Activated CD4-positive, alpha-beta T cell treated with anti-CD3 and anti-CD28 coated beads, Interleukin-2, amount 10 ng/mL, durations not matched to agents 24 days and 14 days (primary cell): ENCODE results near the gene CHPF2. TPM values are rescaled to one million over a fixed set of nuclear protein-coding genes. Genes with fewer than 3 reads are reported as not detected.
A peak's percentile ranks its signal among the peaks of the same experiment; 100 is the strongest.

Experiments used
- DNase-seq: peaks from one replicate; pipeline ENCODE4 v3.0.0; 2022
- H3K27ac Mint-ChIP-seq: one replicate; pipeline ENCODE4 v1.8.0; 2022; ENCODE audit warnings: mild to moderate bottlenecking, mixed read lengths
- H3K27me3 Mint-ChIP-seq: one replicate; pipeline ENCODE4 v1.8.0; 2022; ENCODE audit warnings: mixed read lengths
- H3K36me3 Mint-ChIP-seq: one replicate; pipeline ENCODE4 v1.8.0; 2022; ENCODE audit warnings: low read depth, mild to moderate bottlenecking, mixed read lengths
- H3K4me1 Mint-ChIP-seq: one replicate; pipeline ENCODE4 v1.8.0; 2021; ENCODE audit warnings: mixed read lengths
- H3K4me3 Mint-ChIP-seq: one replicate; pipeline ENCODE4 v1.8.0; 2022; ENCODE audit warnings: mild to moderate bottlenecking, moderate library complexity, mixed read lengths
- H3K9me3 Mint-ChIP-seq: one replicate; pipeline ENCODE4 v1.8.0; 2021; ENCODE audit warnings: mixed read lengths
- intact Hi-C: fragments of 100-400 bp; cut with micrococcal nuclease; formaldehyde crosslinking; loops from one replicate; pipeline ENCODE4 v1.15.1; 2023
- total RNA-seq: library from RNA; stranded (reverse); gene quantifications from 2 replicates; pipeline ENCODE4 v1.2.3, GENCODE V29; 2022

Gene CHPF2
- total RNA-seq, 1 donor from 2014 or later = 46.4 TPM

- Mint-ChIP-seq H3K4me3 (peak overlapping the region; percentile 100), H3K27ac (peak overlapping the region; percentile 99), H3K4me1 (peaks cover 27% of the 10 kb centered on the region), H3K27me3 (peaks cover 6% of the 10 kb centered on the region), H3K36me3 (peaks cover 30% of the 10 kb centered on the region), H3K9me3 (no peaks in the 10 kb centered on the region)
- intact Hi-C loops = loop anchor here (1.0 kb wide), 3 partner anchors 11 to 205 kb away; partner anchors contain the start of gene ABCB8
- DNase-seq = peak; percentile 88
Measured at GRCh38 chr7:151232917-151233701, 826 bp downstream of the CHPF2 start.

DNA sequence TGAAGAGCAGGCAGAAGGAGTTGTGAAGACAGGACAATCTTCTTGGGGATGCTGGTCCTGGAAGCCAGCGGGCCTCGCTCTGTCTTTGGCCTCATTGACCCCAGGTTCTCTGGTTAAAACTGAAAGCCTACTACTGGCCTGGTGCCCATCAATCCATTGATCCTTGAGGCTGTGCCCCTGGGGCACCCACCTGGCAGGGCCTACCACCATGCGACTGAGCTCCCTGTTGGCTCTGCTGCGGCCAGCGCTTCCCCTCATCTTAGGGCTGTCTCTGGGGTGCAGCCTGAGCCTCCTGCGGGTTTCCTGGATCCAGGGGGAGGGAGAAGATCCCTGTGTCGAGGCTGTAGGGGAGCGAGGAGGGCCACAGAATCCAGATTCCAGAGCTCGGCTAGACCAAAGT, 1.5 kb downstream of the CHPF2 start:
- intact Hi-C loops = loop anchor here (1.0 kb wide), 2 partner anchors 10 to 116 kb away; no protein-coding TSS in a partner anchor

DNA sequence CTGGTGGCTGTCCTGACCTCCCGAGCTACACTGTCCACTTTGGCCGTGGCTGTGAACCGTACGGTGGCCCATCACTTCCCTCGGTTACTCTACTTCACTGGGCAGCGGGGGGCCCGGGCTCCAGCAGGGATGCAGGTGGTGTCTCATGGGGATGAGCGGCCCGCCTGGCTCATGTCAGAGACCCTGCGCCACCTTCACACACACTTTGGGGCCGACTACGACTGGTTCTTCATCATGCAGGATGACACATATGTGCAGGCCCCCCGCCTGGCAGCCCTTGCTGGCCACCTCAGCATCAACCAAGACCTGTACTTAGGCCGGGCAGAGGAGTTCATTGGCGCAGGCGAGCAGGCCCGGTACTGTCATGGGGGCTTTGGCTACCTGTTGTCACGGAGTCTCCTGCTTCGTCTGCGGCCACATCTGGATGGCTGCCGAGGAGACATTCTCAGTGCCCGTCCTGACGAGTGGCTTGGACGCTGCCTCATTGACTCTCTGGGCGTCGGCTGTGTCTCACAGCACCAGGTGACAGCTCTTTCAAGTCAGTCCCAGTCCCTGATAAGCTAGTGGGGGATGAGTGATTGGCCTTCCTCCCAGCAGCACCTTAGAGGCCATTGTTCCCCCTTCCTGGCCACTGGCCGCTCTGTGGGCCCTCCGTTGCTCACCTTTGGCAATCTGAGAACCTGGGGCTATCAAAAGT, 3.0 kb downstream of the CHPF2 start:
- Mint-ChIP-seq H3K27me3 (peaks cover 3% of the 10 kb centered on the region), H3K27ac (no peak overlapping the region), H3K4me1 (peaks cover 25% of the 10 kb centered on the region), H3K9me3 (no peaks in the 10 kb centered on the region), H3K36me3 (peaks cover 35% of the 10 kb centered on the region), H3K4me3 (peak overlapping the region; percentile 100)
- intact Hi-C loops = no loop called here
- no peak for DNase-seq

More for the DNA sequence above, 1.5 kb downstream of the CHPF2 start:
- Mint-ChIP-seq H3K4me1 (peaks cover 25% of the 10 kb centered on the region), H3K9me3 (no peaks in the 10 kb centered on the region), H3K4me3 (peak overlapping the region; percentile 100), H3K36me3 (peaks cover 30% of the 10 kb centered on the region), H3K27ac (peak overlapping the region; percentile 99), H3K27me3 (peaks cover 6% of the 10 kb centered on the region)
- no peak for DNase-seq

GRCh38 chr7:151236406-151236805, 4.1 kb downstream of the CHPF2 start:
- Mint-ChIP-seq H3K27me3 (no peaks in the 10 kb centered on the region), H3K27ac (no peak overlapping the region), H3K4me3 (no peak overlapping the region), H3K4me1 (peaks cover 25% of the 10 kb centered on the region), H3K36me3 (peaks cover 35% of the 10 kb centered on the region), H3K9me3 (no peaks in the 10 kb centered on the region)
- intact Hi-C loops = no loop called here
- no peak for DNase-seq

GRCh38 chr7:151237244-151238189, 5.2 kb downstream of the CHPF2 start:
- H3K9me3 Mint-ChIP-seq = no peaks in the 10 kb centered on the region
- H3K4me3 Mint-ChIP-seq = no peak overlapping the region
- intact Hi-C loops = no loop called here
- no peaks in the 10 kb centered on the region for H3K27me3 Mint-ChIP-seq
- DNase-seq = no peak
- H3K4me1 Mint-ChIP-seq = peaks cover 16% of the 10 kb centered on the region
- H3K36me3 Mint-ChIP-seq = peaks cover 35% of the 10 kb centered on the region
- no peak overlapping the region for H3K27ac Mint-ChIP-seq

DNA sequence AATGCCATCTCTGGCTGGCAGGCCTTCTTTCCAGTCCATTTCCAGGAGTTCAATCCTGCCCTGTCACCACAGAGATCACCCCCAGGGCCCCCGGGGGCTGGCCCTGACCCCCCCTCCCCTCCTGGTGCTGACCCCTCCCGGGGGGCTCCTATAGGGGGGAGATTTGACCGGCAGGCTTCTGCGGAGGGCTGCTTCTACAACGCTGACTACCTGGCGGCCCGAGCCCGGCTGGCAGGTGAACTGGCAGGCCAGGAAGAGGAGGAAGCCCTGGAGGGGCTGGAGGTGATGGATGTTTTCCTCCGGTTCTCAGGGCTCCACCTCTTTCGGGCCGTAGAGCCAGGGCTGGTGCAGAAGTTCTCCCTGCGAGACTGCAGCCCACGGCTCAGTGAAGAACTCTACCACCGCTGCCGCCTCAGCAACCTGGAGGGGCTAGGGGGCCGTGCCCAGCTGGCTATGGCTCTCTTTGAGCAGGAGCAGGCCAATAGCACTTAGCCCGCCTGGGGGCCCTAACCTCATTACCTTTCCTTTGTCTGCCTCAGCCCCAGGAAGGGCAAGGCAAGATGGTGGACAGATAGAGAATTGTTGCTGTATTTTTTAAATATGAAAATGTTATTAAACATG, 6.0 kb downstream of the CHPF2 start:
- no peak overlapping the region for H3K4me3 Mint-ChIP-seq
- no peak overlapping the region for H3K27ac Mint-ChIP-seq
- intact Hi-C loops = no loop called here
- H3K9me3 Mint-ChIP-seq = no peaks in the 10 kb centered on the region
- H3K27me3 Mint-ChIP-seq = no peaks in the 10 kb centered on the region
- no peak for DNase-seq
- peaks cover 32% of the 10 kb centered on the region for H3K36me3 Mint-ChIP-seq
- peaks cover 16% of the 10 kb centered on the region for H3K4me1 Mint-ChIP-seq

DNA sequence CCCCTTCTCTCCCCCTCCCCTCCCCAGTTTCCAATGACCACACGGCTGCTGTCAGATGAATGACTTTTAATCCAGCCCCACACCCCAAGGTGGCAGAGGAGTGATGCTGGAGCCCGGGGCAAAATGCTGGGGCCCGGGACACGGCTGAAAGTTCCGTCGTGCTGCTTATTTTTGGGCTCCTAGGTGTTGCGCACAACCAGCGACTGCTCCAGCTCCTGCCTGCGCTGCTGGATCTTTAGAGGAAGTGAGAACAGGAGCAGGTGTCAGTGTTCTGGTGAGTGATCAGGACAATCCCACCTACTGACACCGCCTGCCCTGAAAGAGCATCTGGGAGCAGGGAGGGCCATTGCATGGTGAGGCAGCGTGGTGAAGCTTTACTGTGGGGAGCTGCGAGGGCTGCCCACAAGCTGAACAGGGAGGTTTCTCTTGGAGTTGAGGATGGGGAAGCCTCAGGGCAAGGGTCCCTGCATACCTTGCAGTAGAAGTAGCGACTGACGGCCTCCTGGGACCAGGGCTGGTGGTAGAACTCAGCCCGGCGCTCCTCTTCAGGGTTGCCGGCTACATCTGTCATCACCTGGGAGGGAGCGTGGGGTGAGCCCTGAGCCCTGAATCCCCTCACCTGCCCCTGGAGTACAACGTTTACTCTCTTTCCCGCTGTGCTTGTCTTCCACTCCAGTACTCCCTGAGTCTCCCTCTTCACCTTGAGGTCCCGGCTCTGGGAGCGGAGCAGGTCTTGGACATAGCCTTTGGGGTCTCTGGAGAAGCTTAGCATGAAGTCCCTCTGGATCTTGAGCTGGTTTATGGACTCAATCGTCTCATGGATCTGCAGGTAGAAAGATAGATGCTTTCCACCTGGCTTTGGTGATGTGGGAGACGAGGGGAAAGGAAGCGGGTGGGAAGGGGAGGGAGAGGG, 6.9 kb downstream of the CHPF2 start:
- Mint-ChIP-seq H3K4me1 (peaks cover 17% of the 10 kb centered on the region), H3K27me3 (no peaks in the 10 kb centered on the region), H3K4me3 (no peak overlapping the region), H3K27ac (no peak overlapping the region), H3K36me3 (peaks cover 26% of the 10 kb centered on the region), H3K9me3 (no peaks in the 10 kb centered on the region)
- intact Hi-C loops = no loop called here
- no peak for DNase-seq

GRCh38 chr7:151239837-151240459, 7.7 kb downstream of the CHPF2 start:
- no peaks in the 10 kb centered on the region for H3K9me3 Mint-ChIP-seq
- DNase-seq = no peak
- peaks cover 23% of the 10 kb centered on the region for H3K36me3 Mint-ChIP-seq
- H3K4me3 Mint-ChIP-seq = no peak overlapping the region
- H3K27ac Mint-ChIP-seq = no peak overlapping the region
- peaks cover 19% of the 10 kb centered on the region for H3K4me1 Mint-ChIP-seq
- peaks cover 3% of the 10 kb centered on the region for H3K27me3 Mint-ChIP-seq
- intact Hi-C loops = loop anchor here (10.0 kb wide), 2 partner anchors 115 to 205 kb away; partner anchors contain the start of gene CRYGN

DNA sequence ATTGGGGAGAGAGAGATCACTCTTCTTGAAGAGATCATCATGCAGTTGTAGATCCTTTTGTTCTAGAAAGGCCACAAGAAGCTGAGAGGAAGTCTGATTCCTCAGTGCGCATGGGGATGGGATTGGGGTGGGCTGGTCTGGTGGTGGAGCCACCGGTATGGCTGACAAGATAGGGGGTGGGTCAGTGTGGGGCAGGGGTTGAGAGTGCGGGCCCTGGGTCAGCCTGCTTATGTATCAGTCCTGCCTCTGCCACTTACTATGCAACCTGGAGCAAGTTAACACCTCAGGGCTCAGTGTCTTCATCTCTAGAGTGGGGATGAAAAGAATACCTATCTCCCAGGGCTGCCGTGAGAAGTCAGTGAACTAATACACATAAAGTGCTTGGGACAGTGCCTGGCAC, 8.3 kb downstream of the CHPF2 start:
- Mint-ChIP-seq H3K4me3 (no peak overlapping the region), H3K27ac (no peak overlapping the region), H3K27me3 (peaks cover 3% of the 10 kb centered on the region), H3K4me1 (peaks cover 20% of the 10 kb centered on the region), H3K9me3 (no peaks in the 10 kb centered on the region), H3K36me3 (peaks cover 17% of the 10 kb centered on the region)
- intact Hi-C loops = loop anchor here (10.0 kb wide), 2 partner anchors 116 to 204 kb away; partner anchors contain the start of gene CRYGN
- DNase-seq = no peak

DNA sequence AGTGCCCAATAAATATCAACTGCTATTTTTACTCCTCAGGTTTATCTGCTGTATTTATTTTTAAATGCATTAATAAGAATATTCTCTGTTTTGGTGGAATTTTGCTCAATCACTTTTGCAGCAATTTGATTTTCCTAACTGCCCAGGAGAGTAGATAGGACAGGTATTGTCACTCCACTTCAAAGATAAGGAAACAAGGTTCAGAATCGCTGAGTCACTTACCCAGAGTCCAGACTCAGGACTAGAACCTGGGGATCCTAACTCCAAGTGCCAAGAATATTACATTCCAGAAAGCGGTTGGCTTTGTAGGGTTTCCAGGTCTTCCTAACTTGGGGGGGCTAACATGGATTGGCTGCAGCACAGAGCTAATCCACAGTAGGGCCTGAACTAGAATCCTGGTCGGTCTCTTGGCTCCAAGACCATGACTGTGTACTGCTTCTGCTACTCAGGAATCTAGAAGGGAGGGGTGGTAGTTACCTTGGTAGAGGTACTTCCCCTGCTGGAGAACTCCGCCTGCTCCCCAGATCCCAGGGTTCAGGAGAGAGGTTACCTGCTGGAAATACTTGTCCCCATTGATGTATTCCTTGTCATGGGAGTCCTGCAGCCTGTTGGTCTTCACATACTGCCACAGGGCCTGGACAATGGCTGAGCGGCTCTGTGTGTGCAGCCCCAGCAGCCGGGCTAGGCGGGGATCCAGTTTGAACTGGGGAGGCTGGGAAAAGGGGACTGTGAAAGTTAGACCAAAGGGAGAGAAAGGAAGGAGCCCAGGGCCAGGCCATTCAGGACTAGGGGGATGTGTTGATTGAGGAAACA, 8.9 kb downstream of the CHPF2 start:
- Mint-ChIP-seq H3K4me3 (no peak overlapping the region), H3K27me3 (peaks cover 7% of the 10 kb centered on the region), H3K27ac (no peak overlapping the region), H3K36me3 (peaks cover 14% of the 10 kb centered on the region), H3K9me3 (no peaks in the 10 kb centered on the region), H3K4me1 (peaks cover 21% of the 10 kb centered on the region)
- no peak for DNase-seq
- intact Hi-C loops = loop anchor here (10.0 kb wide), 2 partner anchors 116 to 204 kb away; partner anchors contain the start of gene CRYGN

GRCh38 chr7:151241755-151242096, 9.4 kb downstream of the CHPF2 start:
- H3K27me3 Mint-ChIP-seq = peaks cover 13% of the 10 kb centered on the region
- H3K36me3 Mint-ChIP-seq = peaks cover 8% of the 10 kb centered on the region
- intact Hi-C loops = loop anchor here (10.0 kb wide), 2 partner anchors 117 to 203 kb away; partner anchors contain the start of gene CRYGN
- no peaks in the 10 kb centered on the region for H3K9me3 Mint-ChIP-seq
- no peak overlapping the region for H3K27ac Mint-ChIP-seq
- DNase-seq = no peak
- H3K4me1 Mint-ChIP-seq = peaks cover 25% of the 10 kb centered on the region
- H3K4me3 Mint-ChIP-seq = no peak overlapping the region
